ENCODE data around the gene RPL5. TPM values are rescaled to one million over a fixed set of nuclear protein-coding genes. Genes with fewer than 3 reads are reported as not detected.

RPL5 gene
- polyA plus RNA-seq, 1 donor (not counting 4 experiments of a cell fraction or from before 2014, with no cell fraction given) = 2,236 TPM

GRCh38 chr1:92840600-92840999 is 8.8 kb downstream of the RPL5 start:
- no peak for TF ChIP-seq EZH2 (IDR thresholded peaks at IDR 0.05; ENCODE audit: low read length)
- peaks cover 31 to 43% of the 10 kb centered on the region in 2 experiments for H3K36me3 ChIP-seq (ENCODE audit: control insufficient read depth in 2 of 2, extremely low read depth in 1 of 2, insufficient read depth in 2 of 2, low read length in 2 of 2)
- peaks cover 35% of the 10 kb centered on the region for H4K20me1 ChIP-seq (ENCODE audit: control insufficient read depth, extremely low read depth, insufficient read depth, low read length)
- no peaks in the 10 kb centered on the region for H3K27me3 ChIP-seq (ENCODE audit: control insufficient read depth, extremely low read depth, insufficient read depth, low read length)
- H3K9me1 ChIP-seq (ENCODE audit: control insufficient read depth, extremely low read depth, insufficient read depth, low read length) = no peaks in the 10 kb centered on the region
- peaks cover 51% of the 10 kb centered on the region for H3K79me2 ChIP-seq (ENCODE audit: control insufficient read depth, insufficient read depth, low read length)
- dilution Hi-C loops (cut with MboI; ENCODE audit: extremely low pct_ligation_motif_present, low sequenced_read_pairs) = no loop called here
- peaks cover 4% of the 10 kb centered on the region for H3K4me1 ChIP-seq (ENCODE audit: control insufficient read depth, extremely low read depth, insufficient read depth, low read length)
- H3K9me3 ChIP-seq (ENCODE audit: control insufficient read depth, low read depth, low read length) = no peaks in the 10 kb centered on the region
- DNase-seq (ENCODE audit: low read depth, low spot score) (no peak), FAIRE-seq (no peak)
- H3K27ac ChIP-seq (ENCODE audit: control insufficient read depth, insufficient read depth, low read length) = no peak overlapping the region
- no peak overlapping the region for H3K9ac ChIP-seq (ENCODE audit: control insufficient read depth, extremely low read depth, insufficient read depth, low read length)
- no peak overlapping the region for H2AFZ ChIP-seq (ENCODE audit: control insufficient read depth, low read length)
- no peak overlapping the region for H3K4me3 ChIP-seq (ENCODE audit: control insufficient read depth in 2 of 3, extremely low read depth in 1 of 3, insufficient read depth in 2 of 3, low read depth in 1 of 3, low read length in 3 of 3)
- H3K4me2 ChIP-seq (ENCODE audit: control insufficient read depth, extremely low read depth, insufficient read depth, low read depth, low read length) = no peak overlapping the region

- Histone ChIP-seq H3K4me1 (ENCODE audit: control insufficient read depth, extremely low read depth, insufficient read depth, low read length) (peaks cover 4% of the 10 kb centered on the region), H3K4me3 (ENCODE audit: control insufficient read depth in 2 of 3, extremely low read depth in 1 of 3, insufficient read depth in 2 of 3, low read depth in 1 of 3, low read length in 3 of 3) (no peak overlapping the region), H3K36me3 (ENCODE audit: control insufficient read depth in 2 of 2, extremely low read depth in 1 of 2, insufficient read depth in 2 of 2, low read length in 2 of 2) (peaks cover 27 to 38% of the 10 kb centered on the region in 2 experiments), H3K9me3 (ENCODE audit: control insufficient read depth, low read depth, low read length) (no peaks in the 10 kb centered on the region), H3K9me1 (ENCODE audit: control insufficient read depth, extremely low read depth, insufficient read depth, low read length) (no peaks in the 10 kb centered on the region), H2AFZ (ENCODE audit: control insufficient read depth, low read length) (no peak overlapping the region), H3K27me3 (ENCODE audit: control insufficient read depth, extremely low read depth, insufficient read depth, low read length) (no peaks in the 10 kb centered on the region), H3K79me2 (ENCODE audit: control insufficient read depth, insufficient read depth, low read length) (peaks cover 34% of the 10 kb centered on the region), H3K4me2 (ENCODE audit: control insufficient read depth, extremely low read depth, insufficient read depth, low read depth, low read length) (no peak overlapping the region), H4K20me1 (ENCODE audit: control insufficient read depth, extremely low read depth, insufficient read depth, low read length) (peaks cover 30% of the 10 kb centered on the region), H3K27ac (ENCODE audit: control insufficient read depth, insufficient read depth, low read length) (no peak overlapping the region), H3K9ac (ENCODE audit: control insufficient read depth, extremely low read depth, insufficient read depth, low read length) (no peak overlapping the region)
- FAIRE-seq (no peak), DNase-seq (ENCODE audit: low read depth, low spot score) (no peak)
- dilution Hi-C loops (cut with MboI; ENCODE audit: extremely low pct_ligation_motif_present, low sequenced_read_pairs) = no loop called here
- no peak for TF ChIP-seq EZH2 (IDR thresholded peaks at IDR 0.05; ENCODE audit: low read length)
- no peak for TF ChIP-seq CTCF (optimal IDR thresholded peaks at IDR 0.05 in 1 of 3, IDR thresholded peaks at IDR 0.05 in 1 of 3, conservative IDR thresholded peaks at IDR 0.05 in 1 of 3; ENCODE audit: extremely low read depth in 1 of 3, insufficient read depth in 2 of 3, low read length in 3 of 3)
These were observed 10.5 kb downstream of the RPL5 start for GRCh38 chr1:92842082-92843045.

Data from keratinocyte (primary cell).